Parathyroid adenoma (tissue), 2 donors: Measurements from ENCODE around the gene MAP2K6.

Experiments used
- H2AFZ ChIP-seq: fragments of 300-600 bp; sonication (generic); one replicate; pipeline ENCODE4 v1.7.0; 2017; ENCODE audit warnings: antibody characterized with exemption, mild to moderate bottlenecking
- H3K27ac ChIP-seq: fragments of 300-600 bp; sonication (generic); one replicate; pipeline ENCODE4 v1.7.0; 2017
- H3K27me3 ChIP-seq: fragments of 300-600 bp; sonication (generic); one replicate; pipeline ENCODE4 v1.7.0; 2017; ENCODE audit warnings: low read length; ENCODE audit not compliant: control insufficient read depth, insufficient read depth
- H3K36me3 ChIP-seq: fragments of 300-600 bp; sonication (generic); one replicate; pipeline ENCODE4 v1.7.0; 2017; ENCODE audit warnings: low read length; ENCODE audit not compliant: control insufficient read depth, insufficient read depth
- H3K4me1 ChIP-seq: fragments of 300-600 bp; sonication (generic); one replicate; pipeline ENCODE4 v1.7.0; 2017; ENCODE audit warnings: control low read depth
- H3K4me2 ChIP-seq: fragments of 300-600 bp; sonication (generic); one replicate; pipeline ENCODE4 v1.7.0; 2017; ENCODE audit warnings: low read length
- H3K4me3 ChIP-seq: fragments of 300-600 bp; sonication (generic); one replicate; pipeline ENCODE4 v1.7.0; 2017; ENCODE audit warnings: low read depth, low read length
- H3K79me2 ChIP-seq: fragments of 300-600 bp; sonication (generic); one replicate; pipeline ENCODE4 v1.7.0; 2017; ENCODE audit warnings: control low read depth
- H3K9ac ChIP-seq: fragments of 300-600 bp; sonication (generic); one replicate; pipeline ENCODE4 v1.7.0; 2017; ENCODE audit warnings: mild to moderate bottlenecking
- H3K9me3 ChIP-seq: fragments of 300-600 bp; sonication (generic); one replicate; pipeline ENCODE4 v1.7.0; 2017; ENCODE audit warnings: low read length; ENCODE audit not compliant: control insufficient read depth
- CTCF ChIP-seq: fragments of 300-600 bp; sonication (generic); IDR thresholded peaks from one replicate; pipeline ENCODE4 v1.7.0; 2017; ENCODE audit warnings: antibody characterized with exemption, mild to moderate bottlenecking
- donor health status: primary hyperparathyroidism.

Gene MAP2K6

GRCh38 chr17:69435971-69436696 lies 21.6 kb downstream of the MAP2K6 start:
- no peak overlapping the region for H3K4me2 ChIP-seq
- no peaks in the 10 kb centered on the region for H3K79me2 ChIP-seq
- no peak for TF ChIP-seq CTCF
- no peaks in the 10 kb centered on the region for H3K4me1 ChIP-seq
- H3K36me3 ChIP-seq, result no peaks in the 10 kb centered on the region
- H2AFZ ChIP-seq, result no peak overlapping the region
- H3K27ac ChIP-seq, result no peak overlapping the region
- H3K4me3 ChIP-seq, result no peak overlapping the region
- no peaks in the 10 kb centered on the region for H3K27me3 ChIP-seq
- no peak overlapping the region for H3K9ac ChIP-seq
- H3K9me3 ChIP-seq, result peaks cover 4% of the 10 kb centered on the region

GRCh38 chr17:69437475-69437874 lies 23.0 kb downstream of the MAP2K6 start:
- no peaks in the 10 kb centered on the region for H3K79me2 ChIP-seq
- H3K4me2 ChIP-seq, result no peak overlapping the region
- no peaks in the 10 kb centered on the region for H3K4me1 ChIP-seq
- no peak overlapping the region for H3K9ac ChIP-seq
- H3K9me3 ChIP-seq, result peaks cover 4% of the 10 kb centered on the region
- H3K27me3 ChIP-seq, result no peaks in the 10 kb centered on the region
- H3K4me3 ChIP-seq, result no peak overlapping the region
- TF ChIP-seq CTCF, result no peak
- no peak overlapping the region for H3K27ac ChIP-seq
- H2AFZ ChIP-seq, result no peak overlapping the region
- H3K36me3 ChIP-seq, result no peaks in the 10 kb centered on the region

- H3K9ac ChIP-seq, result no peak overlapping the region
- no peaks in the 10 kb centered on the region for H3K79me2 ChIP-seq
- no peak overlapping the region for H2AFZ ChIP-seq
- TF ChIP-seq CTCF, result no peak
- no peak overlapping the region for H3K4me2 ChIP-seq
- no peaks in the 10 kb centered on the region for H3K27me3 ChIP-seq
- no peak overlapping the region for H3K27ac ChIP-seq
- no peaks in the 10 kb centered on the region for H3K36me3 ChIP-seq
- no peak overlapping the region for H3K4me3 ChIP-seq
- H3K4me1 ChIP-seq, result no peaks in the 10 kb centered on the region
- peaks cover 4% of the 10 kb centered on the region for H3K9me3 ChIP-seq
Observed at GRCh38 chr17:69438776-69439175, 24.3 kb downstream of the MAP2K6 start.

- no peak overlapping the region for H3K9ac ChIP-seq
- H3K27ac ChIP-seq, result no peak overlapping the region
- H3K4me1 ChIP-seq, result no peaks in the 10 kb centered on the region
- peaks cover 4% of the 10 kb centered on the region for H3K9me3 ChIP-seq
- no peaks in the 10 kb centered on the region for H3K27me3 ChIP-seq
- H3K36me3 ChIP-seq, result no peaks in the 10 kb centered on the region
- no peaks in the 10 kb centered on the region for H3K79me2 ChIP-seq
- H2AFZ ChIP-seq, result no peak overlapping the region
- H3K4me3 ChIP-seq, result no peak overlapping the region
- TF ChIP-seq CTCF, result no peak
- H3K4me2 ChIP-seq, result no peak overlapping the region
Observed at GRCh38 chr17:69441179-69441578, 26.7 kb downstream of the MAP2K6 start.

- Histone ChIP-seq H3K79me2 (no peaks in the 10 kb centered on the region), H3K36me3 (no peaks in the 10 kb centered on the region), H3K4me1 (no peaks in the 10 kb centered on the region), H3K4me2 (no peak overlapping the region), H3K27ac (no peak overlapping the region), H3K4me3 (no peak overlapping the region), H3K27me3 (no peaks in the 10 kb centered on the region), H2AFZ (no peak overlapping the region), H3K9ac (no peak overlapping the region), H3K9me3 (peaks cover 4% of the 10 kb centered on the region)
- TF ChIP-seq CTCF, result no peak
Observed at GRCh38 chr17:69443138-69443537, 28.6 kb downstream of the MAP2K6 start.
